OCI-LY1 (cell line): ENCODE data around the gene ADAMTS9.

ENCODE experiments used
- H2AFZ ChIP-seq: fragments of 200-600 bp; sonication (generic), shearing (Covaris generic); 2 replicates; pipeline ENCODE4 v1.6.0; 2014; ENCODE audit warnings: antibody characterized with exemption, mild to moderate bottlenecking, low read length
- H3F3A ChIP-seq: fragments of 200-600 bp; sonication (generic), shearing (Covaris generic); 2 replicates; pipeline ENCODE4 v1.6.0; 2014; ENCODE audit warnings: mild to moderate bottlenecking, antibody characterized with exemption, low read length, moderate library complexity; ENCODE audit not compliant: insufficient read depth
- H3K27ac ChIP-seq: fragments of 200-600 bp; sonication (generic); 2 replicates; pipeline ENCODE4 v1.5.1; 2014; ENCODE audit warnings: low read length, mixed run types, mild to moderate bottlenecking, low read depth; ENCODE audit not compliant: poor library complexity, severe bottlenecking
- H3K27me3 ChIP-seq: fragments of 200-600 bp; sonication (generic); 2 replicates; pipeline ENCODE4 v1.6.0; 2014; ENCODE audit warnings: antibody characterized with exemption, mild to moderate bottlenecking, low read length, moderate library complexity; ENCODE audit not compliant: insufficient read depth
- H3K36me3 ChIP-seq: fragments of 200-600 bp; sonication (generic); 2 replicates; pipeline ENCODE4 v1.6.1; 2014; ENCODE audit warnings: mild to moderate bottlenecking, antibody characterized with exemption, low read length, moderate library complexity, mixed read lengths; ENCODE audit not compliant: insufficient read depth
- H3K4me1 ChIP-seq: fragments of 200-600 bp; sonication (generic); 2 replicates; pipeline ENCODE4 v1.5.1; 2014; ENCODE audit warnings: mild to moderate bottlenecking, low read length, moderate library complexity; ENCODE audit not compliant: insufficient read depth, severe bottlenecking
- H3K4me2 ChIP-seq: fragments of 200-600 bp; sonication (generic), shearing (Covaris generic); 2 replicates; pipeline ENCODE4 v1.6.1; 2014; ENCODE audit warnings: low read length
- H3K4me3 ChIP-seq: fragments of 200-600 bp; sonication (generic); 2 replicates; pipeline ENCODE4 v1.5.1; 2014; ENCODE audit warnings: low read length, low read depth, mild to moderate bottlenecking, mixed read lengths; ENCODE audit not compliant: poor library complexity, severe bottlenecking
- H3K79me2 ChIP-seq: fragments of 200-600 bp; shearing (Covaris generic); 2 replicates; pipeline ENCODE4 v1.6.1; 2016; ENCODE audit warnings: mixed run types, low read length, mixed read lengths; ENCODE audit not compliant: insufficient read depth
- H3K9ac ChIP-seq: fragments of 200-600 bp; sonication (generic), shearing (Covaris generic); 2 replicates; pipeline ENCODE4 v1.6.1; 2014; ENCODE audit warnings: mild to moderate bottlenecking, low read length, mixed read lengths
- H3K9me2 ChIP-seq: fragments of 200-600 bp; sonication (generic), shearing (Covaris generic); 2 replicates; pipeline ENCODE4 v1.6.1; 2014; ENCODE audit warnings: low read depth, mild to moderate bottlenecking, low read length, mixed read lengths
- H3K9me3 ChIP-seq: fragments of 200-600 bp; shearing (Covaris generic); 2 replicates; pipeline ENCODE4 v1.6.1; 2014; ENCODE audit warnings: low read length, mixed read lengths
- H4K20me1 ChIP-seq: fragments of 200-600 bp; sonication (generic), shearing (Covaris generic); 2 replicates; pipeline ENCODE4 v1.6.0; 2016; ENCODE audit warnings: mild to moderate bottlenecking, low read length; ENCODE audit not compliant: insufficient read depth
- CTCF ChIP-seq: fragments of 200-600 bp; sonication (generic), shearing (Covaris generic); IDR thresholded peaks from 2 replicates; pipeline ENCODE4 v1.5.1; 2017; ENCODE audit warnings: mild to moderate bottlenecking, antibody characterized with exemption, low read length, moderate library complexity, mixed read lengths
- EZH2 ChIP-seq: fragments of 200-600 bp; sonication (generic), shearing (Covaris generic); IDR thresholded peaks from 2 replicates; pipeline ENCODE4 v1.8.0; 2017; ENCODE audit warnings: borderline replicate concordance, mixed run types, mild to moderate bottlenecking, antibody characterized with exemption, low read length, moderate library complexity, mixed read lengths

The ADAMTS9 gene

DNA sequence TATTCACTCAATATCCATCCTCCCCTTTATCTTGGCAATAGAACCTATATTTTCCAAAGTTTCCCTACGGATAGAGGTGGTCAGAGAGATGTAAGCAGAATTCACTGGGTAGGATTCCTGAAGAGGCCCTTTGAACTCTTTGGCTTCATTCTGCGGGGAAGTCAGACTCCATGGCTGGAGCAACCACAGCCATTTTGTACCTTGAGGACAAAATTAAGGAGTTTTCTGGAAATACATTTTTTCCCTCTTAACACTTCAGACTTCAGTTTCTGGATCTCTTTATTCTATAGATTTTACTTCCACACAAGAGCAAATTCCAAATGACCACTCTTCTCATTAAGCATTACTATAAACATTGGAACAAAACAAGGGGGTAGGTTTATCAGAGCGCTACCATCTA lies 43.3 kb downstream of the ADAMTS9 start:
- Histone ChIP-seq H3K79me2 (no peaks in the 10 kb centered on the region), H3K9me2 (no peaks in the 10 kb centered on the region), H3K36me3 (no peaks in the 10 kb centered on the region), H3K4me1 (no peaks in the 10 kb centered on the region), H3K9ac (no peak overlapping the region), H3K27ac (no peak overlapping the region), H4K20me1 (no peaks in the 10 kb centered on the region), H3K4me3 (no peak overlapping the region), H3F3A (no peaks in the 10 kb centered on the region), H3K9me3 (no peaks in the 10 kb centered on the region), H3K4me2 (no peak overlapping the region), H3K27me3 (no peaks in the 10 kb centered on the region), H2AFZ (no peak overlapping the region)
- TF ChIP-seq CTCF (no peak), EZH2 (no peak)

- H3K36me3 ChIP-seq: no peaks in the 10 kb centered on the region
- H3K9me2 ChIP-seq: no peaks in the 10 kb centered on the region
- H3K79me2 ChIP-seq: no peaks in the 10 kb centered on the region
Observed at GRCh38 chr3:64642327-64643151, 45.3 kb downstream of the ADAMTS9 start.

DNA sequence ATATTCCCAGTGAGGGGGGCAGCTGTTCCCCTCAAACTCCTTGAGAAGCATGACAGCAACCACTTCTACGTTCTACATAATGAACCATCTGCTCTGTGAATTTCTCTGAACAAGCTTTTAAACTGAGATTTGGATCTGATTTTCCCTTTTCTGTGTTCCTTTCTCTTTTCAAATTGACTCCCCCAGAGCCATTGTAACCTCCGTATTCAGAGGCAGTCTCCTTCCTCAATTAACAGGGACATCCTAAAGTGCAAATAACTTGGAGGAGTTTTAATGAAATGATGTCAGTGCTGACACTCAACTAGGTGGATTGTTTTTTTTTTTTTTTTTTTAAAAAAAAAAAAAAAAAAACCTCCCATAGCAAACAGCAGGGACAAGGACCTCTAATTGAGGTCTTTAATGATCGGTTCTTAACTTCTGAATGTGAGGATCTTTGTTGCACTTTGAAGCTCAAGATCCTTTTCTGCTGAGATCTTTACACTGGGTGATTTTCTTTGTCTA lies 48.8 kb downstream of the ADAMTS9 start:
- H3K4me2 ChIP-seq: no peak overlapping the region
- H3K27me3 ChIP-seq: no peaks in the 10 kb centered on the region
- no peaks in the 10 kb centered on the region for H3K79me2 ChIP-seq
- TF ChIP-seq CTCF (no peak), EZH2 (no peak)
- H3K27ac ChIP-seq: no peak overlapping the region
- H3K4me1 ChIP-seq: no peaks in the 10 kb centered on the region
- H2AFZ ChIP-seq: no peak overlapping the region
- no peaks in the 10 kb centered on the region for H3F3A ChIP-seq
- no peak overlapping the region for H3K9ac ChIP-seq
- no peaks in the 10 kb centered on the region for H4K20me1 ChIP-seq
- no peaks in the 10 kb centered on the region for H3K9me3 ChIP-seq
- no peaks in the 10 kb centered on the region for H3K9me2 ChIP-seq
- no peaks in the 10 kb centered on the region for H3K36me3 ChIP-seq
- no peak overlapping the region for H3K4me3 ChIP-seq

More at GRCh38 chr3:64642327-64643151, 45.3 kb downstream of the ADAMTS9 start:
- TF ChIP-seq EZH2 (no peak), CTCF (no peak)
- no peaks in the 10 kb centered on the region for H3K9me3 ChIP-seq
- H3K27ac ChIP-seq: no peak overlapping the region
- no peaks in the 10 kb centered on the region for H4K20me1 ChIP-seq
- no peaks in the 10 kb centered on the region for H3F3A ChIP-seq
- H3K4me3 ChIP-seq: no peak overlapping the region
- no peak overlapping the region for H3K9ac ChIP-seq
- H2AFZ ChIP-seq: no peak overlapping the region
- H3K4me2 ChIP-seq: no peak overlapping the region
- no peaks in the 10 kb centered on the region for H3K4me1 ChIP-seq
- H3K27me3 ChIP-seq: no peaks in the 10 kb centered on the region
